ENCODE measurements around the gene BRCA1. TPM values are rescaled to one million over a fixed set of nuclear protein-coding genes. Genes with fewer than 3 reads are reported as not detected.

Gene BRCA1
- total and polyA plus RNA-seq, 2 donors (not counting 1 experiment from before 2014, with no cell fraction given), result 7.5 to 9.9 TPM

- peak in 1 of 2 donors; percentile 6 for DNase-seq (ENCODE audit: low read depth in 2 of 2)
These were observed 1.1 kb upstream of the BRCA1 start for GRCh38 chr17:43125967-43126910.

GRCh38 chr17:43118679-43119615 is 6.2 kb downstream of the BRCA1 start:
- H3K27me3 ChIP-seq (ENCODE audit: control insufficient read depth, insufficient read depth, low read length), result no peaks in the 10 kb centered on the region
- DNase-seq (ENCODE audit: low read depth in 2 of 2), result peak in 1 of 2 donors; percentile 14
- H2AFZ ChIP-seq (ENCODE audit: low read length), result no peak overlapping the region
- no peak overlapping the region for H3K27ac ChIP-seq (ENCODE audit: insufficient read depth, low read length)
- no peaks in the 10 kb centered on the region for H3K36me3 ChIP-seq (ENCODE audit: control insufficient read depth, insufficient read depth, low read length)
- H4K20me1 ChIP-seq (ENCODE audit: control insufficient read depth, extremely low read depth, insufficient read depth, low read length), result no peaks in the 10 kb centered on the region
- H3K4me1 ChIP-seq (ENCODE audit: control insufficient read depth, extremely low read depth, insufficient read depth, low read length), result no peaks in the 10 kb centered on the region
- TF ChIP-seq EZH2 (IDR thresholded peaks at IDR 0.05; ENCODE audit: low read length, missing control alignments), result no peak
- no peak for TF ChIP-seq CTCF (conservative IDR thresholded peaks at IDR 0.05 in 1 of 2, IDR thresholded peaks at IDR 0.05 in 1 of 2; ENCODE audit: low read depth in 1 of 2, low read length in 2 of 2)
- no peaks in the 10 kb centered on the region for H3K9me3 ChIP-seq (ENCODE audit: control insufficient read depth, insufficient read depth, low read depth, low read length)
- H3K9ac ChIP-seq (ENCODE audit: insufficient read depth, low read length), result no peak overlapping the region
- peaks cover 1% of the 10 kb centered on the region for H3K79me2 ChIP-seq (ENCODE audit: control insufficient read depth, insufficient read depth, low read length)
- no peak overlapping the region for H3K4me2 ChIP-seq (ENCODE audit: extremely low read depth, insufficient read depth, low read length)
- no peak overlapping the region for H3K4me3 ChIP-seq (replicated peaks in 1 of 4; ENCODE audit: control extremely low read depth in 1 of 4, insufficient read depth in 1 of 4, low read depth in 3 of 4, low read length in 4 of 4)

More at GRCh38 chr17:43125967-43126910, 1.1 kb upstream of the BRCA1 start:
- peak overlapping the region; percentile 64 for H2AFZ ChIP-seq (ENCODE audit: low read length)
- TF ChIP-seq CTCF (conservative IDR thresholded peaks at IDR 0.05 in 1 of 2, IDR thresholded peaks at IDR 0.05 in 1 of 2; ENCODE audit: low read depth in 1 of 2, low read length in 2 of 2) (no peak), EZH2 (IDR thresholded peaks at IDR 0.05; ENCODE audit: low read length, missing control alignments) (no peak)
- peaks cover 16% of the 10 kb centered on the region for H3K79me2 ChIP-seq (ENCODE audit: control insufficient read depth, insufficient read depth, low read length)
- peaks cover 2% of the 10 kb centered on the region for H3K4me1 ChIP-seq (ENCODE audit: control insufficient read depth, extremely low read depth, insufficient read depth, low read length)
- peak overlapping the region; percentile 74 for H3K4me2 ChIP-seq (ENCODE audit: extremely low read depth, insufficient read depth, low read length)
- no peaks in the 10 kb centered on the region for H3K27me3 ChIP-seq (ENCODE audit: control insufficient read depth, insufficient read depth, low read length)
- H4K20me1 ChIP-seq (ENCODE audit: control insufficient read depth, extremely low read depth, insufficient read depth, low read length), result no peaks in the 10 kb centered on the region
- H3K27ac ChIP-seq (ENCODE audit: insufficient read depth, low read length), result peak overlapping the region; percentile 86
- H3K9ac ChIP-seq (ENCODE audit: insufficient read depth, low read length), result peak overlapping the region; percentile 65
- peak overlapping the region; percentile 67 to 99 (median 80) for H3K4me3 ChIP-seq (replicated peaks in 1 of 4; ENCODE audit: control extremely low read depth in 1 of 4, insufficient read depth in 1 of 4, low read depth in 3 of 4, low read length in 4 of 4)
- H3K36me3 ChIP-seq (ENCODE audit: control insufficient read depth, insufficient read depth, low read length), result no peaks in the 10 kb centered on the region
- H3K9me3 ChIP-seq (ENCODE audit: control insufficient read depth, insufficient read depth, low read depth, low read length), result no peaks in the 10 kb centered on the region

GRCh38 chr17:43114151-43114552 is 11.0 kb downstream of the BRCA1 start:
- Histone ChIP-seq H3K9me3 (ENCODE audit: control insufficient read depth, insufficient read depth, low read depth, low read length) (no peaks in the 10 kb centered on the region), H3K27me3 (ENCODE audit: control insufficient read depth, insufficient read depth, low read length) (no peaks in the 10 kb centered on the region), H4K20me1 (ENCODE audit: control insufficient read depth, extremely low read depth, insufficient read depth, low read length) (no peaks in the 10 kb centered on the region), H3K9ac (ENCODE audit: insufficient read depth, low read length) (no peak overlapping the region), H2AFZ (ENCODE audit: low read length) (no peak overlapping the region), H3K27ac (ENCODE audit: insufficient read depth, low read length) (no peak overlapping the region), H3K4me3 (replicated peaks in 1 of 4; ENCODE audit: control extremely low read depth in 1 of 4, insufficient read depth in 1 of 4, low read depth in 3 of 4, low read length in 4 of 4) (no peak overlapping the region), H3K79me2 (ENCODE audit: control insufficient read depth, insufficient read depth, low read length) (no peaks in the 10 kb centered on the region), H3K4me1 (ENCODE audit: control insufficient read depth, extremely low read depth, insufficient read depth, low read length) (no peaks in the 10 kb centered on the region), H3K36me3 (ENCODE audit: control insufficient read depth, insufficient read depth, low read length) (no peaks in the 10 kb centered on the region), H3K4me2 (ENCODE audit: extremely low read depth, insufficient read depth, low read length) (no peak overlapping the region)
- DNase-seq (ENCODE audit: low read depth in 2 of 2), result no peak
- TF ChIP-seq CTCF (conservative IDR thresholded peaks at IDR 0.05 in 1 of 2, IDR thresholded peaks at IDR 0.05 in 1 of 2; ENCODE audit: low read depth in 1 of 2, low read length in 2 of 2), result no peak
- no peak for TF ChIP-seq EZH2 (IDR thresholded peaks at IDR 0.05; ENCODE audit: low read length, missing control alignments)

All from fibroblast of lung (primary cell).